Measurements from ENCODE around the gene HSD3B2. TPM values are rescaled to one million over a fixed set of nuclear protein-coding genes. Genes with fewer than 3 reads are reported as not detected.

HSD3B2 gene
- total and polyA plus RNA-seq, 2 of the 13 experiments (the other 11 are each of a cell fraction or from before 2014, with no cell fraction given), result 0.20 TPM; not detected in 1

DNA sequence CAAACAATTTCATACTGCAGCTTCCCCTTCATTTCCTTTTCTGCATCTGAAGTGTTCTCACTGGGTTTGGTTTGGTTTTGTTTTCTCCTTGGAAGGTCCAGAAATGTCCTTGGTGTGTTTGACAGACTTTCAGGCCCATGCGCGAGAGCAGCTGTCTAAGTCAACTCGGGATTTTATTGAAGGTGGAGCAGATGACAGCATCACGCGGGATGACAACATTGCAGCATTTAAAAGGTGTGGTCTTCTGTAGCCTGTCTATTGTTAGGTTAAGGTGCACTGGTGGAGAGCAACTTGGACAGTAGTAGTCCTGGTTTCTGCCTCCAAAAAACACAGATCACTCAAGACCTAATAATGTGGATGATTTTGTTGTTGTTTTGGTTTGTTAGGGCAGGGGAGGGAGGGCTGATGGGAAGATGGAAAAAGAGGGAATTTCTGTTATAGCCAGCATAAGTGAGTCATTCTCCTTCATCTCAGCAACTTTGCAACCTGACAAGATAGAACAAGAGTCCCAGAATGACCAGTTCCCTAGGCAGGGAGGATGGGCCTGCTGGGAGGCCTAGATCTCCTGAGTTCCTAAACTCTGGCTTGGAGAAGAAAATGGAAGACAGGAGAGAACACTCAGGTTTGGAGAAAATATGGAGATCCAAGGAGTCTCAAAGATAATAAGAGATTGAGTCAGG lies 33.8 kb upstream of the HSD3B2 start:
- H3K4me2 ChIP-seq (ENCODE audit: low read depth, low read length), result no peak overlapping the region
- no peak overlapping the region for H3K9ac ChIP-seq (ENCODE audit: insufficient read depth, low read depth, low read length)
- H2AFZ ChIP-seq (ENCODE audit: low read length), result no peak overlapping the region
- no peak for TF ChIP-seq RAD21 (CRISPR knock-in tag; IDR thresholded peaks at IDR 0.05)
- TF ChIP-seq ZHX2 (IDR thresholded peaks at IDR 0.05; ENCODE audit: low read depth), result no peak
- TF ChIP-seq ZHX2 (CRISPR knock-in tag; IDR thresholded peaks at IDR 0.05; ENCODE audit: borderline replicate concordance), result no peak
- no peak for TF ChIP-seq POLR2AphosphoS5 (IDR thresholded peaks at IDR 0.05; ENCODE audit: low read depth, low read length)
- TF ChIP-seq, protein P1, sequence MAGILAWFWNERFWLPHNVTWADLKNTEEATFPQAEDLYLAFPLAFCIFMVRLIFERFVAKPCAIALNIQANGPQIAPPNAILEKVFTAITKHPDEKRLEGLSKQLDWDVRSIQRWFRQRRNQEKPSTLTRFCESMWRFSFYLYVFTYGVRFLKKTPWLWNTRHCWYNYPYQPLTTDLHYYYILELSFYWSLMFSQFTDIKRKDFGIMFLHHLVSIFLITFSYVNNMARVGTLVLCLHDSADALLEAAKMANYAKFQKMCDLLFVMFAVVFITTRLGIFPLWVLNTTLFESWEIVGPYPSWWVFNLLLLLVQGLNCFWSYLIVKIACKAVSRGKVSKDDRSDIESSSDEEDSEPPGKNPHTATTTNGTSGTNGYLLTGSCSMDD (CRISPR knock-in tag; IDR thresholded peaks at IDR 0.05), result no peak
- no peak for TF ChIP-seq MIER2 (CRISPR knock-in tag; IDR thresholded peaks at IDR 0.05)
- no peak for TF ChIP-seq MZF1 (CRISPR knock-in tag; IDR thresholded peaks at IDR 0.05; ENCODE audit: borderline replicate concordance)
- TF ChIP-seq, protein P2, sequence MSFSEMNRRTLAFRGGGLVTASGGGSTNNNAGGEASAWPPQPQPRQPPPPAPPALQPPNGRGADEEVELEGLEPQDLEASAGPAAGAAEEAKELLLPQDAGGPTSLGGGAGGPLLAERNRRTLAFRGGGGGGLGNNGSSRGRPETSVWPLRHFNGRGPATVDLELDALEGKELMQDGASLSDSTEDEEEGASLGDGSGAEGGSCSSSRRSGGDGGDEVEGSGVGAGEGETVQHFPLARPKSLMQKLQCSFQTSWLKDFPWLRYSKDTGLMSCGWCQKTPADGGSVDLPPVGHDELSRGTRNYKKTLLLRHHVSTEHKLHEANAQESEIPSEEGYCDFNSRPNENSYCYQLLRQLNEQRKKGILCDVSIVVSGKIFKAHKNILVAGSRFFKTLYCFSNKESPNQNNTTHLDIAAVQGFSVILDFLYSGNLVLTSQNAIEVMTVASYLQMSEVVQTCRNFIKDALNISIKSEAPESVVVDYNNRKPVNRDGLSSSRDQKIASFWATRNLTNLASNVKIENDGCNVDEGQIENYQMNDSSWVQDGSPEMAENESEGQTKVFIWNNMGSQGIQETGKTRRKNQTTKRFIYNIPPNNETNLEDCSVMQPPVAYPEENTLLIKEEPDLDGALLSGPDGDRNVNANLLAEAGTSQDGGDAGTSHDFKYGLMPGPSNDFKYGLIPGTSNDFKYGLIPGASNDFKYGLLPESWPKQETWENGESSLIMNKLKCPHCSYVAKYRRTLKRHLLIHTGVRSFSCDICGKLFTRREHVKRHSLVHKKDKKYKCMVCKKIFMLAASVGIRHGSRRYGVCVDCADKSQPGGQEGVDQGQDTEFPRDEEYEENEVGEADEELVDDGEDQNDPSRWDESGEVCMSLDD (CRISPR knock-in tag; IDR thresholded peaks at IDR 0.05; ENCODE audit: borderline replicate concordance), result no peak
- TF ChIP-seq ZNF20 (CRISPR knock-in tag; IDR thresholded peaks at IDR 0.05), result no peak
- TF ChIP-seq GMEB1 (CRISPR knock-in tag; IDR thresholded peaks at IDR 0.05; ENCODE audit: borderline replicate concordance), result no peak
- CTCF ChIA-PET (ENCODE audit: low intra/inter-chr PET ratio, low total read pairs), result no interaction called here
- in situ Hi-C loops (cut with HindIII; ENCODE audit: extremely low pct_ligation_motif_present, low pct_unique_long_range_greater_than_20kb), result no loop called here
- no peaks in the 10 kb centered on the region for H4K20me1 ChIP-seq (ENCODE audit: insufficient read depth, low read length)
- BruUV-seq (replicated peaks), result no TSS peak
- intact Hi-C loops (cut with micrococcal nuclease; ENCODE audit: unreplicated experiment), result no loop called here
- no peak for ATAC-seq
- no peaks in the 10 kb centered on the region for H3K27me3 ChIP-seq (ENCODE audit: control insufficient read depth in 1 of 2, insufficient read depth in 2 of 2, low read length in 2 of 2)
- no peak for DNase-seq (ENCODE audit: low spot score)
- H3K4me3 ChIP-seq (replicated peaks in 1 of 3; ENCODE audit: insufficient read depth in 1 of 3, low read depth in 2 of 3, low read length in 3 of 3), result no peak overlapping the region
- H3K9me3 ChIP-seq (ENCODE audit: low read length), result no peaks in the 10 kb centered on the region
- no peak for FAIRE-seq
- H3K4me1 ChIP-seq (ENCODE audit: insufficient read depth, low read length), result peaks cover 22% of the 10 kb centered on the region
- POLR2A ChIA-PET, result no interaction called here
- 73% methylated on average over 5 of the region's 5 CpGs for WGBS (ENCODE audit: low lambda C conversion rate)
- no peak overlapping the region for H3K27ac ChIP-seq (ENCODE audit: extremely low read length, insufficient read depth, low read length)
- H3K79me2 ChIP-seq (ENCODE audit: insufficient read depth, low read length), result no peaks in the 10 kb centered on the region
- H3K36me3 ChIP-seq (replicated peaks in 1 of 2; ENCODE audit: control insufficient read depth in 1 of 2, insufficient read depth in 2 of 2, low read length in 2 of 2), result no peaks in the 10 kb centered on the region

Data from HepG2 (cell line).